Transverse colon (tissue), 3 donors: ENCODE data around the gene FANCC.
A peak's percentile ranks its signal among the peaks of the same experiment; 100 is the strongest.

Experiments
- EP300 ChIP-seq: sonication (generic); formaldehyde crosslinking; IDR thresholded peaks from one replicate; pipeline ENCODE4 v1.6.1; 2017; ENCODE audit warnings: antibody characterized with exemption, low read depth
- POLR2A ChIP-seq: fragments of 450-650 bp; IDR thresholded peaks from one replicate; pipeline ENCODE4 v1.6.1; 2016; ENCODE audit warnings: antibody characterized with exemption, mild to moderate bottlenecking, moderate library complexity
- TF ChIP-seq, protein P1 (sequence below), 5 experiments: fragments of 200-600 bp in 3 of 5; fragments of 450-650 bp in 2 of 5; sonication (generic) in 3 of 5; IDR thresholded peaks; 1 replicate in 2 of 5; 2 replicates in 3 of 5; pipeline ENCODE4 v1.5.1; 2016 to 2017; ENCODE audit warnings: antibody characterized with exemption in 5 of 5, inconsistent platforms in 3 of 5, mild to moderate bottlenecking in 2 of 5, moderate library complexity in 1 of 5

DNA sequence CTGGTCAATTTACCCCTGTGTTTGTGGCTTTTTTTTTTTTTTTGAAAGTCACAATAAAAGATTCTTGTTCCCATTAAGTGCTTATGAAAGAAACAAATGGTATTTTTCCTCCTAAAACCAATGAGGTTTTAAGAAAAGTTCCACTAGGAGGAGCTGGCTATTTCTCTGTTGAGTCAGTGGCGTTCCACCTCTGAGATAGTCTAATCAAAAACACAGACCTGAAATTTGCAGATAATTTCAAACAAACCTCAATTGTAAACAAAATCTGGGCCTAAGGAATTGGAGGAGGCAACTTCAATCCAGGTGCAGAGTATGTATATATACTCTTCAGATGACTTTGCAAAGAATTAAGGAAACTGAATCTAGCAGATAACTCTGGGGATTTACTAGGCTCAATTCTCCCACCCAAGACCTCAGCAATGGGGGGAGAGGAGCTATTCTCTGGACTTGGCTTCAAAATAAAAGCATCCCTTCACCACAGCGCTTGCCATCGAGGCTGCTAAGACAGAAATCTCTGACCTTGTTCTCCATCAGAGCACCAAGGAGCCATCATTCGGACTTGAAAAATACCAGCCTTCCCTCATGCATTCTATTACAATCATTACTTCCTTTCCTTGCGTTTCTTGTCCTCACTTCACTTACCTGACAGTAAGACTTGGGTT lies 52.4 kb downstream of the FANCC start:
- TF ChIP-seq, protein P1, sequence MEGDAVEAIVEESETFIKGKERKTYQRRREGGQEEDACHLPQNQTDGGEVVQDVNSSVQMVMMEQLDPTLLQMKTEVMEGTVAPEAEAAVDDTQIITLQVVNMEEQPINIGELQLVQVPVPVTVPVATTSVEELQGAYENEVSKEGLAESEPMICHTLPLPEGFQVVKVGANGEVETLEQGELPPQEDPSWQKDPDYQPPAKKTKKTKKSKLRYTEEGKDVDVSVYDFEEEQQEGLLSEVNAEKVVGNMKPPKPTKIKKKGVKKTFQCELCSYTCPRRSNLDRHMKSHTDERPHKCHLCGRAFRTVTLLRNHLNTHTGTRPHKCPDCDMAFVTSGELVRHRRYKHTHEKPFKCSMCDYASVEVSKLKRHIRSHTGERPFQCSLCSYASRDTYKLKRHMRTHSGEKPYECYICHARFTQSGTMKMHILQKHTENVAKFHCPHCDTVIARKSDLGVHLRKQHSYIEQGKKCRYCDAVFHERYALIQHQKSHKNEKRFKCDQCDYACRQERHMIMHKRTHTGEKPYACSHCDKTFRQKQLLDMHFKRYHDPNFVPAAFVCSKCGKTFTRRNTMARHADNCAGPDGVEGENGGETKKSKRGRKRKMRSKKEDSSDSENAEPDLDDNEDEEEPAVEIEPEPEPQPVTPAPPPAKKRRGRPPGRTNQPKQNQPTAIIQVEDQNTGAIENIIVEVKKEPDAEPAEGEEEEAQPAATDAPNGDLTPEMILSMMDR (IDR thresholded peaks at IDR 0.05), result peak in 4 of 5 experiments; percentile 22 to 31 (median 24)
- TF ChIP-seq POLR2A (no peak), EP300 (no peak)
